K562 (cell line): ENCODE results near the gene NXT1. TPM values are rescaled to one million over a fixed set of nuclear protein-coding genes. Genes with fewer than 3 reads are reported as not detected.

Source experiments
- BMI1 ChIP-seq: fragments of 150-350 bp; IDR thresholded peaks from 2 replicates; pipeline ENCODE4 v1.6.1; 2014; ENCODE audit warnings: low read length
- DNMT1 ChIP-seq: fragments of 450-650 bp; IDR thresholded peaks from 2 replicates; pipeline ENCODE4 v1.6.1; 2016; ENCODE audit warnings: antibody characterized with exemption, mild to moderate bottlenecking
- ETS1 ChIP-seq: conservative IDR thresholded peaks from 2 replicates; pipeline ENCODE4 v1.6.1; 2011; ENCODE audit warnings: low read depth, mild to moderate bottlenecking, low read length; ENCODE audit not compliant: control insufficient read depth
- FOXP1 ChIP-seq: sonication (generic); formaldehyde crosslinking; IDR thresholded peaks from 2 replicates; pipeline ENCODE4 v1.8.0; 2022; ENCODE audit warnings: mild to moderate bottlenecking, missing genetic modification reagents
- KDM5B ChIP-seq: fragments of 200-600 bp; sonication (generic); IDR thresholded peaks from 2 replicates; pipeline ENCODE4 v1.6.1; 2012; ENCODE audit warnings: low read depth, mild to moderate bottlenecking, moderate library complexity, low read length, control low read depth, inconsistent platforms; ENCODE audit not compliant: insufficient replicate concordance
- MYNN ChIP-seq, 2 experiments: sonication (generic); formaldehyde crosslinking in 1 of 2; IDR thresholded peaks; 2 replicates each; pipeline versions ENCODE4 v1.5.0 to v1.6.1; 2016 to 2020; ENCODE audit warnings: antibody characterized with exemption in 1 of 2, missing genetic modification reagents in 1 of 2
- NFXL1 ChIP-seq: fragments of 450-650 bp; formaldehyde crosslinking; IDR thresholded peaks from 2 replicates; pipeline ENCODE4 v1.4.0; 2021; ENCODE audit warnings: mild to moderate bottlenecking
- NR1H2 ChIP-seq: sonication (generic); formaldehyde crosslinking; IDR thresholded peaks from 2 replicates; pipeline ENCODE4 v1.4.0; 2020; ENCODE audit warnings: mild to moderate bottlenecking, missing genetic modification reagents
- PATZ1 ChIP-seq: fragments of 250-450 bp; sonication (Bioruptor Pico); IDR thresholded peaks from 2 replicates; pipeline ENCODE4 v1.5.0; 2020; ENCODE audit warnings: mild to moderate bottlenecking, borderline replicate concordance
- RFX1 ChIP-seq: fragments of 450-650 bp; IDR thresholded peaks from 2 replicates; pipeline ENCODE4 v1.6.1; 2016; ENCODE audit warnings: mild to moderate bottlenecking, moderate library complexity
- RUNX1 ChIP-seq: sonication (generic); IDR thresholded peaks from 2 replicates; pipeline ENCODE4 v1.6.1; 2016; ENCODE audit warnings: antibody characterized with exemption, low read depth
- SNIP1 ChIP-seq: fragments of 450-650 bp; IDR thresholded peaks from 2 replicates; pipeline ENCODE4 v1.7.1; 2017; ENCODE audit warnings: low read depth, mild to moderate bottlenecking
- USF2 ChIP-seq: sonication (generic); formaldehyde crosslinking; IDR thresholded peaks from 2 replicates; pipeline ENCODE4 v1.5.0; 2020; ENCODE audit warnings: missing genetic modification reagents
- ZNF668 ChIP-seq: fragments of 250-450 bp; sonication (Bioruptor Pico); IDR thresholded peaks from 2 replicates; pipeline ENCODE4 v1.8.0; 2022; ENCODE audit warnings: mild to moderate bottlenecking, inconsistent platforms
- polyA plus RNA-seq, 8 experiments: library from polyadenylated mRNA; depleted of rRNA in 4 of 8; stranded (reverse) in 5 of 8; unstranded in 3 of 8; fragments of >200 nt; fragmentation: Nextera tagmentation in 2 of 8; fragmentation: Illumina TruSeq in 1 of 8; extraction: Ambion mirVana in 2 of 8; extraction: Trizol in 1 of 8; gene quantifications; 2 replicates each; pipeline versions ENCODE4 v1.2.1 to v1.2.3, GENCODE V29; 2011 to 2014; ENCODE audit warnings: inconsistent platforms in 1 of 8, missing spikeins in 1 of 8
- total RNA-seq, 7 experiments: library from RNA; depleted of rRNA in 6 of 7; stranded (reverse); fragments of >200 nt in 6 of 7; fragmentation: Illumina TruSeq in 2 of 7; extraction: Trizol in 2 of 7; gene quantifications; 2 replicates each; pipeline versions ENCODE4 v1.2.1 to v1.2.3, GENCODE V29; 2011 to 2021; ENCODE audit warnings: low replicate concordance in 1 of 7

NXT1 gene
- total and polyA plus RNA-seq, 9 of the 15 experiments (the other 6 are each of a cell fraction or from before 2014, with no cell fraction given), result 7.7 to 50.9 (median 35.6) TPM

- TF ChIP-seq NFXL1 (no peak), NR1H2 (CRISPR knock-in tag) (no peak), ETS1 (0 out of 2 replicates have a peak, but pooled peaks have one; percentile 16), BMI1 (no peak), PATZ1 (CRISPR knock-in tag) (no peak), RUNX1 (no peak), USF2 (CRISPR knock-in tag) (peak; percentile 46; the same call in 1 of the 2 replicates), ZNF668 (CRISPR knock-in tag) (no peak), SNIP1 (no peak), FOXP1 (CRISPR knock-in tag) (no peak), RFX1 (no peak), DNMT1 (no peak), MYNN (IDR thresholded peaks at IDR 0.05) (no peak), MYNN (CRISPR knock-in tag; IDR thresholded peaks at IDR 0.05) (no peak), KDM5B (no peak)
Observed at GRCh38 chr20:23350904-23351838, 580 bp downstream of the NXT1 start (continued).
